ENCODE results near the gene CHSY3.
A peak's percentile ranks its signal among the peaks of the same experiment; 100 is the strongest.

The CHSY3 gene

DNA sequence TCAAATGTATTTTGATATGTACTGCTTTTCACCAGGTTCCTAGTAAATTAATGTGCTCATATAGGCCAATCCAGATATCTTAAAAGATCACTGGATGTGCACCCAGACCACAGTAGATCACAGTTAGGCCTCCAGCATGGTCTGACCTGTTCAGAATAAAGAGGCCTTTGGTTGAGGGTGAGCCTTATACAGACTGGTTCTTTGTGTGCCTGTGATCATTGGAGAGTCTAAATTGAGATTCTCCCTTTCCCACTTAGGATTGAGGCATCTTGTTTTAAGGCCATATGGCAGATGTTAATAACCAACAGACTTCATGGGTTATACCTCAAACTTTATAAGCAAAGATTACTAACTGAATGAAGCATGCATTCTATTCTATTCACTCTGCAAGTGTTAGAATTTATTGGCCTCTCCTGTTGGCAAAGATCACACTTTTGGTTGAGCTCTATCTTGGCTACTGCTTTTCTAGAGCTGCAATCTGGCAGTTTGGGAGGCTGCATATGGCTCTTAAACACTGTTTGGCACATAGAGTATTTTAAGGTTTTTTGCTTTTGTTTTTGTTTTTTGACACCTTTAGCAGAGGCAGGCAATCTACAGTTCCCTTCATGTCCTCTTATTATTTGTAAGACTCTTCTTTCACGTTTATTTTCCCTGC is 8.5 kb downstream of the CHSY3 start:
- H3K4me3 ChIP-seq (ENCODE audit: low read length): no peak overlapping the region
- peaks cover 6% of the 10 kb centered on the region for H3K27me3 ChIP-seq (ENCODE audit: insufficient read depth, low read length)
- no peak overlapping the region for H2AFZ ChIP-seq (ENCODE audit: low read depth, low read length)
- no peaks in the 10 kb centered on the region for H3K4me1 ChIP-seq (ENCODE audit: insufficient read depth, low read length)
- H3K36me3 ChIP-seq (ENCODE audit: insufficient read depth, low read length): no peaks in the 10 kb centered on the region
- no peaks in the 10 kb centered on the region for H3K9me3 ChIP-seq (ENCODE audit: low read length)

DNA sequence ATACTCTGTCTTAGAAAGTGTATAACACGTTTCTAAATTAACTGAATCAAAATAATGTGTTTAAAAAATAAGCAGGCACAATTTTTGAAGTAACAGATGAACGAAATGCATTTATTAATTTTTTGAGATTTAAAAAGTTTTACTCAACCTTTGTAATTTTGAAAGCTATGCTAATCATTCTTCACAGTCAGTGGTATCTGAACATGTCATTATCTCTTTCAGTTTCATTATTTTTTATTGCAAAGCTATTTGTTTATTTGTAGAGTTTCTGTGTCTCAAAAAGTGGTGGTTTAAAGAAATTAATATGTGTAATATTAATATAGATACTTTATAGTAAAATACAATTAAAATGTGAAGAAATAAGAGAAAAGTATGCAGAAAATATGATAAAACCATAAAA is 11.2 kb downstream of the CHSY3 start:
- H3K27me3 ChIP-seq (ENCODE audit: insufficient read depth, low read length): no peaks in the 10 kb centered on the region

DNA sequence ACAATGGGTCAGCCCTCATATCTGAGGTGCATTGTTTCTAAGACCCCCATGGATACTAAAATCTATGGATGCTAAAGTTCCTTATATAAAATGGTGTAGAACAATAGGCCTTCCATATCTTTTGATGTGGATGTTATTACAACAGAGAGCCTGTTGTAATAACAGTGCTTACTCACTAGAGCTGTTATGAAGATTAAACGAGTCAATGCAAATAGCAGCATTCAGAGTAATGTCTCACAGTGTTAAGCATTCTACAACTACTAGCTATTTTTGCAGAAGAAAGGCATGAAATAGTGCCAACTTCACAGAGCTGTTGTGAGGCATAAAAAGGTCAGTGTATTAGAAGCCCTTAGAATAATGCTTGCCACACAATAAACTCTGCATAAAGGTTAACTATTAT is 13.0 kb downstream of the CHSY3 start:
- H2AFZ ChIP-seq (ENCODE audit: low read depth, low read length): no peak overlapping the region
- no peaks in the 10 kb centered on the region for H3K4me1 ChIP-seq (ENCODE audit: insufficient read depth, low read length)
- H3K9me3 ChIP-seq (ENCODE audit: low read length): no peaks in the 10 kb centered on the region
- no peak overlapping the region for H3K4me3 ChIP-seq (ENCODE audit: low read length)
- no peaks in the 10 kb centered on the region for H3K36me3 ChIP-seq (ENCODE audit: insufficient read depth, low read length)
- H3K27me3 ChIP-seq (ENCODE audit: insufficient read depth, low read length): no peaks in the 10 kb centered on the region

More for the DNA sequence above, 11.2 kb downstream of the CHSY3 start:
- Histone ChIP-seq H3K4me1 (ENCODE audit: insufficient read depth, low read length) (no peaks in the 10 kb centered on the region), H3K36me3 (ENCODE audit: insufficient read depth, low read length) (no peaks in the 10 kb centered on the region), H3K4me3 (ENCODE audit: low read length) (no peak overlapping the region), H3K9me3 (ENCODE audit: low read length) (no peaks in the 10 kb centered on the region), H2AFZ (ENCODE audit: low read depth, low read length) (no peak overlapping the region)

DNA sequence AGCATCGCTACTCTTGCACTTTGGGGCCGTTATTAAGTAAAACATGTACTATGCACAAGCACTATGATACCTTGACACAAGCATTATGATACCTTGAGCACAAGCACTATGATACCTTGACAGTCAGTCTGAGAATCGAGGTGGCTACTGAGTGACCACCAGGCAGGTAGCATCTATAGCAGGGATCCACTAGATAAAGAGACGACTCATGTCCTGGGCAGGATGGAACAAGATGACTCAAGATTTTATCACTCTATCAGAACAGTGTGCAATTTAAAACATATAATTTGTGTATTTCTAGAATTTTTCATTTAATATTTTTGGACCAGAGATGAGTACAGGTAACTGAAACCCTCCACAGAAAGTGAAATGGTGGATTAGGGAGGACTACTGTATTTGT is 16.9 kb downstream of the CHSY3 start:
- Histone ChIP-seq H3K4me3 (ENCODE audit: low read length) (no peak overlapping the region), H3K27me3 (ENCODE audit: insufficient read depth, low read length) (no peaks in the 10 kb centered on the region), H3K9me3 (ENCODE audit: low read length) (no peaks in the 10 kb centered on the region), H3K36me3 (ENCODE audit: insufficient read depth, low read length) (no peaks in the 10 kb centered on the region), H2AFZ (ENCODE audit: low read depth, low read length) (no peak overlapping the region), H3K4me1 (ENCODE audit: insufficient read depth, low read length) (no peaks in the 10 kb centered on the region)

DNA sequence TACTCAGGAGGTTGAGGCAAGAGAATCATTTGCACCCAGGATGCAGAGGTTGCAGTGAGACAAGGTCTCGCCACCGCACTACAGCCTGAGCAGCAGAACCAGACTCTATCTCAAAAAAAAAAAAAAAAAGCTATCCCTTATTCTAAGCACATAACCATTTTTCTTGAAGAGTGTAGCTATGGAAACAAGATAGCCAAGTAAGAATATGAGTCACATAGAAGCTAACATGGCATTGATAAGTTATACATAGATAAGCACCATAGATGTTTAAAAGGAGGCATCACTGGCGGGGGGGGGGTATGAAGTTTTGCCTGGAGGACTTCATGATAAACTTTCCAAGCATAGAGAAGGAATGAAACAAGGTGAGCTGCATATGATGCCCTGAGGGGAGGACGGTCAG is 26.0 kb downstream of the CHSY3 start:
- Histone ChIP-seq H2AFZ (ENCODE audit: low read depth, low read length) (no peak overlapping the region), H3K4me3 (ENCODE audit: low read length) (no peak overlapping the region), H3K9me3 (ENCODE audit: low read length) (no peaks in the 10 kb centered on the region), H3K36me3 (ENCODE audit: insufficient read depth, low read length) (no peaks in the 10 kb centered on the region), H3K27me3 (ENCODE audit: insufficient read depth, low read length) (no peaks in the 10 kb centered on the region), H3K4me1 (ENCODE audit: insufficient read depth, low read length) (no peaks in the 10 kb centered on the region)

DNA sequence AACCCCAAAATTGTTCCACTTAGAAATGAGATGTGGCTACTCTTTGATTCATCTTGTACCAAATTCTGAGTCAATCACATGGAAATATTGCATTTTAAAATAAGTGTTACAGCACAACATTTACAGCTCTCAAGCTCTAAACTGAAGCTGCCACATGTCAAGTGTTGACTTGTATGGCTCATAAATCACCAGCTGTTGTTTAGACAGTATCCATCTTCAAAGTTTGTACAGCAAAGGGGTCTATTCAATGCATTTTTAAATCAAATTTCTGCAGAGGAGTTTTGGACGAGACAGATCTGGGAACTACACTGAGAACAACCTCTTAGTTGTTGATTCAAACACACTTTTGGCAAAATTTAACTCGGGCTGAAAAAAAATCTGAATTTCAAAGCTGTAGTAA is 31.4 kb downstream of the CHSY3 start:
- peaks cover 3% of the 10 kb centered on the region for H3K9me3 ChIP-seq (ENCODE audit: low read length)
- no peak overlapping the region for H2AFZ ChIP-seq (ENCODE audit: low read depth, low read length)
- H3K4me3 ChIP-seq (ENCODE audit: low read length): no peak overlapping the region
- H3K36me3 ChIP-seq (ENCODE audit: insufficient read depth, low read length): no peaks in the 10 kb centered on the region
- H3K27me3 ChIP-seq (ENCODE audit: insufficient read depth, low read length): no peaks in the 10 kb centered on the region
- H3K4me1 ChIP-seq (ENCODE audit: insufficient read depth, low read length): no peaks in the 10 kb centered on the region

DNA sequence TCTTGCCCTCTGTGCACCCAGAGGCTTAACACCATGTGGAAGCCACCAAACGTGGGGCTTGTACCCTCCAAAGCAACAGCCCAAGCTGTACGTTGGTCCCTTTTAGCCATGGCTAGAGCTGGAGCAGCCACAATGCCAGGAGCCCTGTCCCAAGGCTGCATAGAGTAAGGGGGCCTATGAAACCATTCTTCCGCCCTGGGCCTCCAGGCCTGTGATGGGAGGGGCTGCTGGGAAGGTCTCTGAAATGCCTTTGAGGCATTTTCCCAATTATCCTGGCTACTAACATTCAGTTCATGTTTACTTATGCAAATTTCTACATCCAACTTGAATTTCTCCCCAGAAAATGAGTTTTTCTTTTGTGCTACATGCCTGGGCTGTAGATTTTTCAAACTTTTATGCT is 33.8 kb downstream of the CHSY3 start:
- Histone ChIP-seq H2AFZ (ENCODE audit: low read depth, low read length) (no peak overlapping the region), H3K27me3 (ENCODE audit: insufficient read depth, low read length) (no peaks in the 10 kb centered on the region), H3K9me3 (ENCODE audit: low read length) (peaks cover 3% of the 10 kb centered on the region), H3K4me3 (ENCODE audit: low read length) (no peak overlapping the region), H3K36me3 (ENCODE audit: insufficient read depth, low read length) (no peaks in the 10 kb centered on the region), H3K4me1 (ENCODE audit: insufficient read depth, low read length) (no peaks in the 10 kb centered on the region)

DNA sequence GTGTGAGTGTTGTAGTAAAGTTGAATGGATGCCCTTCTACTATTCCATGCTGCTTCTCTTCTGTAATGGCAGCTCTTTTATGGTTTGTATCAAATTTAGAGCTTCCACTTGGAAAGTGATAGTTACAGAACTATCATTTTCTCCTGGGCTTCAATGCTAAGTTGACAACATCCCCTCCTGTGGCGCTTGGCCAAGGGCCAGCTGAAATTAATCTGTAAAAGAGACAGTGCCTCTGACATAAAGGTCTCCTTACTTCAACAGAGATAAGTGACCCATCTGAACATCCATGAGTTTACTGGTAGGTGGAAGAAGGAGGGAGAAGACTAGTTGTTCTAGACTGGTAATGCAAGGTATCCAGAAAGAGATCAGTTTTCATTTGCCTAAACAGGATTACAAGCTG is 39.7 kb downstream of the CHSY3 start:
- Histone ChIP-seq H3K4me3 (ENCODE audit: low read length) (no peak overlapping the region), H3K9me3 (ENCODE audit: low read length) (no peaks in the 10 kb centered on the region), H3K4me1 (ENCODE audit: insufficient read depth, low read length) (no peaks in the 10 kb centered on the region), H3K36me3 (ENCODE audit: insufficient read depth, low read length) (no peaks in the 10 kb centered on the region), H3K27me3 (ENCODE audit: insufficient read depth, low read length) (no peaks in the 10 kb centered on the region), H2AFZ (ENCODE audit: low read depth, low read length) (no peak overlapping the region)

DNA sequence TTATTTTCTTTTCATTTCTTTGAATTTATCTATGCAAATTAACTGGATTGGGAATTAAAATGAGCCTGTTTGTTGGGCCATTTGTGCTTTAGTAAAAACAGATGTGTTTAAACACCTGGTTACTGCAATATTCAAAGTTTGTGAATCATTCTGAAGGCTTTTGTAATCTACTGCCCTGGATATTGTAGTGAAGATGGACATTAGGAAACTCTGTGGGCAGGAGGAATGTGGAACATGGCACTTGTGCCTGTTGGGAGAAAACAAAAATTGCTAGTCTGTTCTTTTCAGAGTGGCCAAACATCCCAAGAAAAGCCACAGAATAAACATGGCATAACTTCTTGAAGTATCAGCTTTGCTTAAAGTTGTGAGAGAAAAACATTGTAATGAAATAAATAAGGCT is 40.8 kb downstream of the CHSY3 start:
- H3K4me1 ChIP-seq (ENCODE audit: insufficient read depth, low read length): no peaks in the 10 kb centered on the region
- no peak overlapping the region for H2AFZ ChIP-seq (ENCODE audit: low read depth, low read length)
- no peak overlapping the region for H3K4me3 ChIP-seq (ENCODE audit: low read length)
- H3K9me3 ChIP-seq (ENCODE audit: low read length): no peaks in the 10 kb centered on the region
- H3K36me3 ChIP-seq (ENCODE audit: insufficient read depth, low read length): no peaks in the 10 kb centered on the region
- H3K27me3 ChIP-seq (ENCODE audit: insufficient read depth, low read length): no peaks in the 10 kb centered on the region

DNA sequence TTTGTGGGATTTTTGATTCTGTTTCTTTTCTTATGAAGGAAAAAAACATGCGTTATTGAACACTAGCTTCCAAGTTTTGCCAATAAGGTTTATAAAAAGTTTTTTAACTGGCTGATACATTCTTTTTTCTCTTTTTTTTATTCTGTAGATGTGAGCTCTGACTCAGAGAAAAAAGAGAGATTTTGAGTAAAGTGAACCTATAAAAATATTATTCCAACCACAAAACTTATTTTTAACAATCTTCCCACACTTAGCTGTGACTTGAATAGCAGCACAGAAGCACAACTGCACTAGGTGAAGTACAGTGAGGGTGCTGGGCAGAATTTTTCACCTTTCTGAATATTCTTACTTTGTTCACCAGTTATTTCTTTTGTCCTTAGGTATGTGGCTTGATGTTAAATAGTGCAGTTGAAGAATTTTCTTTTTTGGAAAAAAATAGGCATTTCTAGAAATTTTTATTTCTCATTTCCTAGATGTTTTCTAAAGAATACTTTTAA is 41.6 kb downstream of the CHSY3 start:
- Histone ChIP-seq H3K9me3 (ENCODE audit: low read length) (no peaks in the 10 kb centered on the region), H3K36me3 (ENCODE audit: insufficient read depth, low read length) (no peaks in the 10 kb centered on the region), H3K4me3 (ENCODE audit: low read length) (no peak overlapping the region), H3K4me1 (ENCODE audit: insufficient read depth, low read length) (no peaks in the 10 kb centered on the region), H2AFZ (ENCODE audit: low read depth, low read length) (no peak overlapping the region), H3K27me3 (ENCODE audit: insufficient read depth, low read length) (no peaks in the 10 kb centered on the region)

DNA sequence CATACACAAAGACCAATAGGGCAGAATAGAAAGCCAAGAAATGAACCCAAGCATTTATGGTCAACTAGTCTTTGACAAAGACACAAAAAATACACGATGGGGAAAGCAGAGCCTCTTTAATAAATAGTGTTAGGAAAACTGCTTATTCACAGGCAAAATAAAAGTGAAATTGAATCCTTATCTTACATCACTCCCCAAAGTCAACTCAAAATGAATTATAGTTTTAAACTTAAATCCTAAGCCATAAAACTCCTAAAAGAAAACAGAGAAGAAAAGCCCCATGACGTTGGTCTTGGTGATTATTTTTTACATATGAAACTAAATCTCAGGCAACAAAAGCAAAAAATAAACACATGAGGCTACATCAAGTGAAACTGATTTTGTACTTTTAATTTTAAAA is 46.8 kb downstream of the CHSY3 start:
- H3K27me3 ChIP-seq (ENCODE audit: insufficient read depth, low read length): no peaks in the 10 kb centered on the region
- no peak overlapping the region for H2AFZ ChIP-seq (ENCODE audit: low read depth, low read length)
- no peaks in the 10 kb centered on the region for H3K36me3 ChIP-seq (ENCODE audit: insufficient read depth, low read length)
- H3K4me1 ChIP-seq (ENCODE audit: insufficient read depth, low read length): no peaks in the 10 kb centered on the region
- no peak overlapping the region for H3K4me3 ChIP-seq (ENCODE audit: low read length)
- H3K9me3 ChIP-seq (ENCODE audit: low read length): no peaks in the 10 kb centered on the region

DNA sequence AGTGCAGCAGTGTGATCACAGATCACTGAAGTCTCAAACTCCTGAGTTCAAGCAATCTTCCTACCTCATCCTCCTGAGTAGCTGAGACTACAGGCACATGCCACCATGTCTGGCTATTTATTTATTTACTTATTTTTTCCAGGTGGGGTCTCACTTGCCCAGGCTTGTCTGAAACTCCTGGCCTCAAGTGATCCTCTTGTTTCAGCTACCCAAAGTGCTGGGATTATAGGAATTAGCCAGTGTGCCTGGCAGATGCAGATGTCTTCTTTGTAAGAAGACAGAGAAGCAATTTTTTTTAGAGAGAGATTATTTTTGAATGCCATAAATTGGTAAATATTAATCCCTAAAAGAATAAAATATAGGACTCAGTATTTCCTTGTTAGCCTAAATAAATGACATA is 54.3 kb downstream of the CHSY3 start:
- no peaks in the 10 kb centered on the region for H3K9me3 ChIP-seq (ENCODE audit: low read length)
- H3K4me1 ChIP-seq (ENCODE audit: insufficient read depth, low read length): peaks cover 7% of the 10 kb centered on the region
- no peak overlapping the region for H2AFZ ChIP-seq (ENCODE audit: low read depth, low read length)
- H3K27me3 ChIP-seq (ENCODE audit: insufficient read depth, low read length): no peaks in the 10 kb centered on the region
- H3K36me3 ChIP-seq (ENCODE audit: insufficient read depth, low read length): no peaks in the 10 kb centered on the region
- no peak overlapping the region for H3K4me3 ChIP-seq (ENCODE audit: low read length)

DNA sequence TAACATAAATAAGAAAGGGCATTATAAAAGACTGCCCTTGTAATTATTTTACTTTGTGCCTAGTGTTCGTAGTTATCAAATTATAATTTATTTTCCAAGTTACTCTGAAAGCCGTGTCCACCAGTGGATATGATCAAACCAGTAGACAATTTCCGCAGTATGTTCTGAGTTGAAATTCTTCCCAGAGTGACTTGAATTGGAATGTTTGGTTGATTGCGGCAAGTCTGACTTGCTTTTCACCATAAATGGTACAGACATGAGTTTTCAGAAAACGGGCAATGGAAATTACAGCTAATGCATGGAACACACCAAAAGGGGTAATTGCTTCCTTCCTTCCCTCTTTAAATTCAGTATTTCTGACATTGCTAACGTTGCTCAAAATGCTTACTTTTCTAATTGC is 56.6 kb downstream of the CHSY3 start:
- H3K27me3 ChIP-seq (ENCODE audit: insufficient read depth, low read length): no peaks in the 10 kb centered on the region
- peaks cover 15% of the 10 kb centered on the region for H3K4me1 ChIP-seq (ENCODE audit: insufficient read depth, low read length)
- H3K36me3 ChIP-seq (ENCODE audit: insufficient read depth, low read length): no peaks in the 10 kb centered on the region
- no peak overlapping the region for H3K4me3 ChIP-seq (ENCODE audit: low read length)
- H3K9me3 ChIP-seq (ENCODE audit: low read length): no peaks in the 10 kb centered on the region
- H2AFZ ChIP-seq (ENCODE audit: low read depth, low read length): no peak overlapping the region

DNA sequence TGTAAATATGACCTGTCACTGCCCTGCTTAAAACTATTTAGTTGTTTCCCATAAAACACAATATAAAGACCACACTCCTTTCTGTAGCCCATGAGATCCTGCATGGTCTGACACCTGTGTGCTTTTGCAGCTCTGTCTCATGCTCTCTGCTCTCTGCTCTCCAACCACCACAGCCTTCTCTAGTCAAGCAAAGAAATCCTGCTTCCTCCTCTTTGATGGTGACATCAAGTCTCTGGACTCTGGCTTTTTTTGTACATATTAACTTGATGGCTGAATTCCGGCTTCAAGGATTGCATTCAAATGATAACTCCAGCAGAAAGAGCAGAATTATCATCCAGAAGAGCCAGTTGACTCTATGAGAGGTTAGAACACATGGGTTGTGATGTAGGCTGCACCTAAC is 58.2 kb downstream of the CHSY3 start:
- Histone ChIP-seq H3K4me1 (ENCODE audit: insufficient read depth, low read length) (peaks cover 15% of the 10 kb centered on the region), H3K4me3 (ENCODE audit: low read length) (no peak overlapping the region), H2AFZ (ENCODE audit: low read depth, low read length) (peak overlapping the region; percentile 16), H3K36me3 (ENCODE audit: insufficient read depth, low read length) (no peaks in the 10 kb centered on the region), H3K27me3 (ENCODE audit: insufficient read depth, low read length) (no peaks in the 10 kb centered on the region), H3K9me3 (ENCODE audit: low read length) (no peaks in the 10 kb centered on the region)
